WTC11 (cell line): ENCODE data around the gene NPHS1. TPM values are rescaled to one million over a fixed set of nuclear protein-coding genes. Genes with fewer than 3 reads are reported as not detected.

Experiments used
- ATAC-seq: fragments of 200-7000 bp; cut with Tn5 transposase; 2 replicates; pipeline ENCODE4 v1.10.0; 2021; ENCODE audit warnings: mild to moderate bottlenecking, moderate library complexity
- CTCF ChIA-PET: fragments of 300-600 bp; sonication (Branson Sonifier 250); formaldehyde crosslinking; loops from one replicate; lab custom pipeline; 2021; ENCODE audit warnings: antibody characterized with exemption; lab: Charles Lee
- POLR2A ChIA-PET: fragments of 350-600 bp; sonication (Branson Sonifier 250); formaldehyde crosslinking; loops from one replicate; lab custom pipeline; 2021; ENCODE audit warnings: antibody characterized with exemption; lab: Charles Lee
- DNase-seq: peaks from one replicate; pipeline ENCODE4 v3.0.0; 2021; ENCODE audit warnings: low spot score
- H3K27ac Mint-ChIP-seq: 2 replicates; pipeline ENCODE4 v1.8.0; 2021; ENCODE audit warnings: mixed read lengths
- H3K27me3 Mint-ChIP-seq: 2 replicates; pipeline ENCODE4 v1.8.0; 2021; ENCODE audit warnings: low read depth, mild to moderate bottlenecking, moderate library complexity, mixed read lengths
- H3K36me3 Mint-ChIP-seq: 2 replicates; pipeline ENCODE4 v1.8.0; 2021; ENCODE audit warnings: mixed read lengths
- H3K4me1 Mint-ChIP-seq: 2 replicates; pipeline ENCODE4 v1.8.0; 2022; ENCODE audit warnings: mixed read lengths
- H3K4me3 Mint-ChIP-seq: 2 replicates; pipeline ENCODE4 v1.8.0; 2021; ENCODE audit warnings: mild to moderate bottlenecking, moderate library complexity, mixed read lengths
- H3K9me3 Mint-ChIP-seq: 2 replicates; pipeline ENCODE4 v1.8.0; 2021; ENCODE audit warnings: mixed read lengths
- CBFB ChIP-seq: sonication (generic); formaldehyde crosslinking; IDR thresholded peaks from 2 replicates; pipeline ENCODE4 v1.8.1; 2022; ENCODE audit warnings: mild to moderate bottlenecking, low read depth, missing genetic modification reagents
- EMX1 ChIP-seq: fragments of 250-450 bp; sonication (Bioruptor Pico); IDR thresholded peaks from 2 replicates; pipeline ENCODE4 v1.8.0; 2021; ENCODE audit warnings: mild to moderate bottlenecking
- ERG ChIP-seq: fragments of 250-450 bp; sonication (Bioruptor Pico); IDR thresholded peaks from 2 replicates; pipeline ENCODE4 v1.8.0; 2021; ENCODE audit warnings: mild to moderate bottlenecking
- IRF2 ChIP-seq: sonication (generic); formaldehyde crosslinking; IDR thresholded peaks from 2 replicates; pipeline ENCODE4 v1.8.0; 2022; ENCODE audit warnings: low read depth, missing genetic modification reagents, borderline replicate concordance
- KAT7 ChIP-seq: sonication (generic); formaldehyde crosslinking; IDR thresholded peaks from 2 replicates; pipeline ENCODE4 v1.8.1; 2023; ENCODE audit warnings: missing genetic modification reagents, mild to moderate bottlenecking, borderline replicate concordance
- MXD4 ChIP-seq: fragments of 250-450 bp; sonication (Bioruptor Pico); IDR thresholded peaks from 2 replicates; pipeline ENCODE4 v1.8.0; 2021; ENCODE audit warnings: mild to moderate bottlenecking, moderate library complexity, borderline replicate concordance
- NFYB ChIP-seq: sonication (generic); formaldehyde crosslinking; conservative IDR thresholded peaks from 2 replicates; pipeline ENCODE4 v1.8.0; 2022; ENCODE audit warnings: low read depth, missing genetic modification reagents
- NR2C2 ChIP-seq: sonication (generic); formaldehyde crosslinking; IDR thresholded peaks from 2 replicates; pipeline ENCODE4 v1.8.0; 2022; ENCODE audit warnings: mild to moderate bottlenecking, missing genetic modification reagents
- ZBTB43 ChIP-seq: sonication (generic); formaldehyde crosslinking; IDR thresholded peaks from 2 replicates; pipeline ENCODE4 v1.8.1; 2023; ENCODE audit warnings: mild to moderate bottlenecking, missing genetic modification reagents
- ZNF121 ChIP-seq: sonication (generic); formaldehyde crosslinking; IDR thresholded peaks from 2 replicates; pipeline ENCODE4 v1.8.0; 2023; ENCODE audit warnings: missing genetic modification reagents
- ZNF317 ChIP-seq: sonication (generic); formaldehyde crosslinking; IDR thresholded peaks from 2 replicates; pipeline ENCODE4 v1.8.1; 2023; ENCODE audit warnings: low read depth, mild to moderate bottlenecking, moderate library complexity, missing genetic modification reagents, borderline replicate concordance
- ZNF396 ChIP-seq: fragments of 250-450 bp; sonication (Bioruptor Pico); IDR thresholded peaks from 2 replicates; pipeline ENCODE4 v1.8.0; 2021; ENCODE audit warnings: mild to moderate bottlenecking, moderate library complexity, borderline replicate concordance
- ZNF416 ChIP-seq: fragments of 250-450 bp; sonication (Bioruptor Pico); IDR thresholded peaks from 2 replicates; pipeline ENCODE4 v1.9.0; 2021; ENCODE audit warnings: mild to moderate bottlenecking, inconsistent platforms
- ZNF532 ChIP-seq: fragments of 250-450 bp; sonication (Bioruptor Pico); IDR thresholded peaks from 2 replicates; pipeline ENCODE4 v1.9.0; 2021; ENCODE audit warnings: mild to moderate bottlenecking, borderline replicate concordance
- total RNA-seq: library from RNA; stranded (reverse); gene quantifications from 3 replicates; pipeline ENCODE4 v1.2.3, GENCODE V29; 2021
- TF ChIP-seq, protein P1 (sequence below): sonication (generic); formaldehyde crosslinking; IDR thresholded peaks from 2 replicates; pipeline ENCODE4 v1.8.0; 2022; ENCODE audit warnings: mild to moderate bottlenecking, missing genetic modification reagents

NPHS1 gene
- total RNA-seq, 1 experiment from 2014 or later = 0.61 TPM

DNA sequence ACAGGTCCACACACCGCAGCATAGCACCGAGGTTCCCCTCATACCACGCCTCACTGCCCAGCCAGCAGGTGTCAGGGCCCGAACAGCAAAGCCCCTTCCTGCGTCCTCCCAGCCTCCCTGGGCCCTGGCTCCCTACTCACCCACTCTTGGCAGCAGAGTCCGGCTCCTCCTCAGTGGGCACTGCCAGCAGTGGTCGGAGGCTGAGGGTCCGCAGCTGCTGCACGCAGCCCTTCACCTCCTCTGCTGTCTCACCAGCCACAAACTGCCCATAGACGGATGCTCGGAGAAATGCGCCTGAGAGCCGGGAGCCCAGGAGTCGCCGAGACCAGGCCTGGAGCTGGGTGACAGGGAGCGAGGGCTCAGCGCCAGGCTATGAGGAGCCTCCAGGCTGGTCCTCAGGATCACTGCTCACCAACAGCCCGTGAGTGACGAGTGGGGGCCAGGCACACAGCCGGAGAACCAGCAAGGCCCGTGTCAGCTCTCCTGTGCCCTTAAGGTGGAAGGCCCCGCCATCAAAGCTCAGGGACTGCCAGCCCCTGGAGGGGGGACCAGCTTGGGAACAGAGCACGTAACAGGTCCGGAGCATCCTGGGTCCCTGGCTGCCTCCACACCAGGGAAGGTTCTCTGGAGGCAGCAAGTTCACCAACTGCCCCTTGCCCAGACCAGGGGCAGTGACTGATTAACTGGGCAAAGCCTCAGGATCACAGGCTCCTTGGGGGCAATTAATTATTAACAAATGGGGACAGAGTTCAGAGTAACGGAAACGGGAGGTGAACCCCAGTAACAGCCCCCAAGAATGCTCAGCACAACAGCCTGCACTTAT is 39.9 kb downstream of the NPHS1 start, which contains the start of gene PRODH2:
Gene PRODH2, minus strand, starts transcription at position 626 of the 823 bp plus-strand sequence. Its CDS starts 40 bp downstream, at position 586.
- POLR2A ChIA-PET = no interaction called here

More for the DNA sequence above, 39.9 kb downstream of the NPHS1 start, which contains the start of gene PRODH2:
- no peaks in the 10 kb centered on the region for H3K36me3 Mint-ChIP-seq
- H3K4me3 Mint-ChIP-seq = no peak within 1 kb of the TSS
- DNase-seq (no peak), ATAC-seq (no peak)
- peaks cover 47% of the 10 kb centered on the region for H3K27me3 Mint-ChIP-seq
- H3K9me3 Mint-ChIP-seq = peaks cover 4% of the 10 kb centered on the region; the same call in 1 of the 2 replicates
- TF ChIP-seq ZNF317 (CRISPR knock-in tag) (no peak), ZBTB43 (CRISPR knock-in tag) (no peak), KAT7 (CRISPR knock-in tag) (no peak), NR2C2 (no peak), ZNF532 (no peak), IRF2 (CRISPR knock-in tag) (no peak), ERG (CRISPR knock-in tag) (no peak), ZNF396 (CRISPR knock-in tag) (no peak), NFYB (CRISPR knock-in tag) (no peak), ZNF121 (CRISPR knock-in tag) (no peak), ZNF416 (CRISPR knock-in tag) (no peak), MXD4 (CRISPR knock-in tag) (no peak), CBFB (CRISPR knock-in tag) (no peak), EMX1 (CRISPR knock-in tag) (no peak)
- TF ChIP-seq, protein P1, sequence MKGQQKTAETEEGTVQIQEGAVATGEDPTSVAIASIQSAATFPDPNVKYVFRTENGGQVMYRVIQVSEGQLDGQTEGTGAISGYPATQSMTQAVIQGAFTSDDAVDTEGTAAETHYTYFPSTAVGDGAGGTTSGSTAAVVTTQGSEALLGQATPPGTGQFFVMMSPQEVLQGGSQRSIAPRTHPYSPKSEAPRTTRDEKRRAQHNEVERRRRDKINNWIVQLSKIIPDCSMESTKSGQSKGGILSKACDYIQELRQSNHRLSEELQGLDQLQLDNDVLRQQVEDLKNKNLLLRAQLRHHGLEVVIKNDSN = no peak
- TF ChIP-seq, all 79 proteins: peak for 0
- CTCF ChIA-PET = interaction anchor here (0.8 to 2.1 kb wide), 5 partner anchors 11 to 119 kb away, joined by 3 to 6 read pairs (median 4); no protein-coding TSS in a partner anchor
- Mint-ChIP-seq H3K4me1 (peaks cover 9% of the 10 kb centered on the region), H3K27ac (no peak within 1 kb of the TSS)
